ENCODE data around the gene NOX5. TPM values are rescaled to one million over a fixed set of nuclear protein-coding genes. Genes with fewer than 3 reads are reported as not detected.

The NOX5 gene
- polyA plus RNA-seq (2013, experiment 1 of 2): 0.04 TPM
- polyA plus RNA-seq (2013, experiment 2 of 2): 0.03 TPM

- Histone ChIP-seq H3K9ac (ENCODE audit: low read length) (no peak within 1 kb of the TSS), H2BK120ac (ENCODE audit: low read depth, low read length) (no peak within 1 kb of the TSS), H3K27ac (ENCODE audit: low read length, poor library complexity, severe bottlenecking) (no peak within 1 kb of the TSS), H2BK12ac (ENCODE audit: low read length in 2 of 2) (no peak within 1 kb of the TSS), H2AFZ (ENCODE audit: low read depth, low read length) (no peak within 1 kb of the TSS), H2BK5ac (ENCODE audit: low read depth, low read length, poor library complexity, severe bottlenecking) (peak within 1 kb of the TSS; percentile 22), H3K36me3 (ENCODE audit: control insufficient read depth in 1 of 2, insufficient read depth in 2 of 2, low read depth in 1 of 2, low read length in 2 of 2) (no peaks in the 10 kb centered on the region), H3K4me1 (ENCODE audit: control insufficient read depth, insufficient read depth, low read depth, low read length) (peaks cover 3% of the 10 kb centered on the region), H3K4ac (ENCODE audit: low read depth in 1 of 2, low read length in 2 of 2) (no peak within 1 kb of the TSS), H3K79me1 (replicated peaks; ENCODE audit: low read length, poor library complexity, severe bottlenecking) (no peaks in the 10 kb centered on the region), H3K27me3 (ENCODE audit: control insufficient read depth in 1 of 2, insufficient read depth in 1 of 2, low read length in 2 of 2) (peaks cover 0 to 5% of the 10 kb centered on the region in 2 experiments), H3K4me2 (ENCODE audit: low read length, poor library complexity, severe bottlenecking) (no peak within 1 kb of the TSS), H4K8ac (ENCODE audit: low read length) (no peak within 1 kb of the TSS), H3K9me3 (ENCODE audit: control insufficient read depth, low read length) (no peaks in the 10 kb centered on the region), H2AK5ac (ENCODE audit: low read length, severe bottlenecking) (no peak within 1 kb of the TSS), H3K23ac (ENCODE audit: low read length in 2 of 2) (no peak within 1 kb of the TSS), H2BK15ac (ENCODE audit: low read depth, poor library complexity, severe bottlenecking) (no peak within 1 kb of the TSS), H4K91ac (ENCODE audit: low read length) (no peak within 1 kb of the TSS), H3K14ac (ENCODE audit: low read length in 2 of 2) (no peak within 1 kb of the TSS), H3K4me3 (ENCODE audit: insufficient read depth in 1 of 2, low read depth in 1 of 2, low read length in 2 of 2) (no peak within 1 kb of the TSS), H3K18ac (ENCODE audit: low read depth in 1 of 2, low read length in 2 of 2) (no peak within 1 kb of the TSS)
- 83% methylated on average over 1 of the region's 1 CpG for WGBS
- DNase-seq: peak; percentile 63
These were observed at the start of gene NOX5 for GRCh38 chr15:69014454-69014853. Gene NOX5 (plus strand): TSS chr15:69014695. CDS start chr15:69014736, 41 bp downstream.

- H3K18ac ChIP-seq (ENCODE audit: low read depth in 1 of 2, low read length in 2 of 2): no peak overlapping the region
- no peak for DNase-seq
- H2BK15ac ChIP-seq (ENCODE audit: low read depth, poor library complexity, severe bottlenecking): no peak overlapping the region
- WGBS: 83% methylated on average over 5 of the region's 5 CpGs
- no peak overlapping the region for H2AK5ac ChIP-seq (ENCODE audit: low read length, severe bottlenecking)
- peaks cover 3 to 7% of the 10 kb centered on the region in 2 experiments for H3K27me3 ChIP-seq (ENCODE audit: control insufficient read depth in 1 of 2, insufficient read depth in 1 of 2, low read length in 2 of 2)
- H3K4me3 ChIP-seq (ENCODE audit: insufficient read depth in 1 of 2, low read depth in 1 of 2, low read length in 2 of 2): no peak overlapping the region
- no peak overlapping the region for H3K4ac ChIP-seq (ENCODE audit: low read depth in 1 of 2, low read length in 2 of 2)
- H3K36me3 ChIP-seq (ENCODE audit: control insufficient read depth in 1 of 2, insufficient read depth in 2 of 2, low read depth in 1 of 2, low read length in 2 of 2): no peaks in the 10 kb centered on the region
- no peak overlapping the region for H2BK5ac ChIP-seq (ENCODE audit: low read depth, low read length, poor library complexity, severe bottlenecking)
- H2BK12ac ChIP-seq (ENCODE audit: low read length in 2 of 2): no peak overlapping the region
- H3K27ac ChIP-seq (ENCODE audit: low read length, poor library complexity, severe bottlenecking): no peak overlapping the region
- no peak overlapping the region for H4K91ac ChIP-seq (ENCODE audit: low read length)
- H3K23ac ChIP-seq (ENCODE audit: low read length in 2 of 2): no peak overlapping the region
- no peak overlapping the region for H3K9ac ChIP-seq (ENCODE audit: low read length)
- H3K9me3 ChIP-seq (ENCODE audit: control insufficient read depth, low read length): peaks cover 38% of the 10 kb centered on the region
- no peak overlapping the region for H2AFZ ChIP-seq (ENCODE audit: low read depth, low read length)
- no peak overlapping the region for H2BK120ac ChIP-seq (ENCODE audit: low read depth, low read length)
- H3K4me2 ChIP-seq (ENCODE audit: low read length, poor library complexity, severe bottlenecking): no peak overlapping the region
- H4K8ac ChIP-seq (ENCODE audit: low read length): no peak overlapping the region
- H3K14ac ChIP-seq (ENCODE audit: low read length in 2 of 2): no peak overlapping the region
- no peaks in the 10 kb centered on the region for H3K79me1 ChIP-seq (replicated peaks; ENCODE audit: low read length, poor library complexity, severe bottlenecking)
- no peaks in the 10 kb centered on the region for H3K4me1 ChIP-seq (ENCODE audit: control insufficient read depth, insufficient read depth, low read depth, low read length)
These were observed 47.5 kb upstream of the NOX5 start for GRCh38 chr15:68966996-68967395.

GRCh38 chr15:68967948-68968347 lies 46.5 kb upstream of the NOX5 start:
- H2AK5ac ChIP-seq (ENCODE audit: low read length, severe bottlenecking): no peak overlapping the region
- no peak overlapping the region for H3K23ac ChIP-seq (ENCODE audit: low read length in 2 of 2)
- H2BK120ac ChIP-seq (ENCODE audit: low read depth, low read length): no peak overlapping the region
- no peak overlapping the region for H3K18ac ChIP-seq (ENCODE audit: low read depth in 1 of 2, low read length in 2 of 2)
- no peak overlapping the region for H2AFZ ChIP-seq (ENCODE audit: low read depth, low read length)
- H3K9me3 ChIP-seq (ENCODE audit: control insufficient read depth, low read length): peaks cover 38% of the 10 kb centered on the region
- H3K14ac ChIP-seq (ENCODE audit: low read length in 2 of 2): no peak overlapping the region
- H3K27me3 ChIP-seq (ENCODE audit: control insufficient read depth in 1 of 2, insufficient read depth in 1 of 2, low read length in 2 of 2): peaks cover 7 to 9% of the 10 kb centered on the region in 2 experiments
- no peak for DNase-seq
- no peaks in the 10 kb centered on the region for H3K4me1 ChIP-seq (ENCODE audit: control insufficient read depth, insufficient read depth, low read depth, low read length)
- H3K36me3 ChIP-seq (ENCODE audit: control insufficient read depth in 1 of 2, insufficient read depth in 2 of 2, low read depth in 1 of 2, low read length in 2 of 2): no peaks in the 10 kb centered on the region
- no peak overlapping the region for H3K9ac ChIP-seq (ENCODE audit: low read length)
- H2BK12ac ChIP-seq (ENCODE audit: low read length in 2 of 2): no peak overlapping the region
- no peak overlapping the region for H4K91ac ChIP-seq (ENCODE audit: low read length)
- no peak overlapping the region for H3K27ac ChIP-seq (ENCODE audit: low read length, poor library complexity, severe bottlenecking)
- no peak overlapping the region for H3K4ac ChIP-seq (ENCODE audit: low read depth in 1 of 2, low read length in 2 of 2)
- H3K4me3 ChIP-seq (ENCODE audit: insufficient read depth in 1 of 2, low read depth in 1 of 2, low read length in 2 of 2): no peak overlapping the region
- no peak overlapping the region for H2BK5ac ChIP-seq (ENCODE audit: low read depth, low read length, poor library complexity, severe bottlenecking)
- no peaks in the 10 kb centered on the region for H3K79me1 ChIP-seq (replicated peaks; ENCODE audit: low read length, poor library complexity, severe bottlenecking)
- H4K8ac ChIP-seq (ENCODE audit: low read length): no peak overlapping the region
- H2BK15ac ChIP-seq (ENCODE audit: low read depth, poor library complexity, severe bottlenecking): no peak overlapping the region
- H3K4me2 ChIP-seq (ENCODE audit: low read length, poor library complexity, severe bottlenecking): no peak overlapping the region

GRCh38 chr15:68969298-68969697 lies 45.2 kb upstream of the NOX5 start:
- H2BK15ac ChIP-seq (ENCODE audit: low read depth, poor library complexity, severe bottlenecking): no peak overlapping the region
- H3K4me3 ChIP-seq (ENCODE audit: insufficient read depth in 1 of 2, low read depth in 1 of 2, low read length in 2 of 2): no peak overlapping the region
- no peak overlapping the region for H3K4ac ChIP-seq (ENCODE audit: low read depth in 1 of 2, low read length in 2 of 2)
- no peak overlapping the region for H3K18ac ChIP-seq (ENCODE audit: low read depth in 1 of 2, low read length in 2 of 2)
- no peak overlapping the region for H4K8ac ChIP-seq (ENCODE audit: low read length)
- H3K23ac ChIP-seq (ENCODE audit: low read length in 2 of 2): no peak overlapping the region
- no peak overlapping the region for H3K9ac ChIP-seq (ENCODE audit: low read length)
- H3K4me1 ChIP-seq (ENCODE audit: control insufficient read depth, insufficient read depth, low read depth, low read length): no peaks in the 10 kb centered on the region
- no peak overlapping the region for H2BK5ac ChIP-seq (ENCODE audit: low read depth, low read length, poor library complexity, severe bottlenecking)
- no peak for DNase-seq
- no peak overlapping the region for H3K4me2 ChIP-seq (ENCODE audit: low read length, poor library complexity, severe bottlenecking)
- H3K36me3 ChIP-seq (ENCODE audit: control insufficient read depth in 1 of 2, insufficient read depth in 2 of 2, low read depth in 1 of 2, low read length in 2 of 2): no peaks in the 10 kb centered on the region
- peaks cover 39% of the 10 kb centered on the region for H3K9me3 ChIP-seq (ENCODE audit: control insufficient read depth, low read length)
- no peak overlapping the region for H2AFZ ChIP-seq (ENCODE audit: low read depth, low read length)
- H3K27ac ChIP-seq (ENCODE audit: low read length, poor library complexity, severe bottlenecking): no peak overlapping the region
- H3K79me1 ChIP-seq (replicated peaks; ENCODE audit: low read length, poor library complexity, severe bottlenecking): no peaks in the 10 kb centered on the region
- no peak overlapping the region for H3K14ac ChIP-seq (ENCODE audit: low read length in 2 of 2)
- no peak overlapping the region for H2BK120ac ChIP-seq (ENCODE audit: low read depth, low read length)
- no peak overlapping the region for H2AK5ac ChIP-seq (ENCODE audit: low read length, severe bottlenecking)
- peaks cover 3 to 6% of the 10 kb centered on the region in 2 experiments for H3K27me3 ChIP-seq (ENCODE audit: control insufficient read depth in 1 of 2, insufficient read depth in 1 of 2, low read length in 2 of 2)
- H4K91ac ChIP-seq (ENCODE audit: low read length): no peak overlapping the region
- no peak overlapping the region for H2BK12ac ChIP-seq (ENCODE audit: low read length in 2 of 2)

All from mesenchymal stem cell (in vitro differentiated cells and primary cell).